Keratinocyte (primary cell): ENCODE measurements around the gene GPC1. TPM values are rescaled to one million over a fixed set of nuclear protein-coding genes. Genes with fewer than 3 reads are reported as not detected.

Experiments used
- DNase-seq: peaks from one replicate; pipeline ENCODE4 v3.0.0-alpha.2; 2011; ENCODE audit warnings: low read depth, missing footprints, low spot score
- FAIRE-seq: peaks from 2 replicates; lab custom pipeline; 2011; peaks lifted over from hg19 to GRCh38; lab: Jason Lieb, UNC
- H2AFZ ChIP-seq: 2 replicates; pipeline ENCODE4 v1.6.0; 2012; ENCODE audit warnings: low read length, control low read depth, inconsistent platforms; ENCODE audit not compliant: control insufficient read depth
- H3K27ac ChIP-seq: 2 replicates; pipeline ENCODE4 v1.5.1; 2011; ENCODE audit warnings: low read length; ENCODE audit not compliant: control insufficient read depth, insufficient read depth
- H3K27me3 ChIP-seq: 3 replicates; pipeline ENCODE4 v1.6.0; 2011; ENCODE audit warnings: low read length; ENCODE audit not compliant: control insufficient read depth, insufficient read depth; ENCODE audit errors: extremely low read depth
- H3K36me3 ChIP-seq, 2 experiments: 2 replicates in 1 of 2; 3 replicates in 1 of 2; pipeline ENCODE4 v1.5.1; 2011; ENCODE audit warnings: low read length in 2 of 2, mild to moderate bottlenecking in 1 of 2; ENCODE audit not compliant: control insufficient read depth in 2 of 2, insufficient read depth in 2 of 2; ENCODE audit errors: extremely low read depth in 1 of 2
- H3K4me1 ChIP-seq: 3 replicates; pipeline ENCODE4 v1.5.1; 2011; ENCODE audit warnings: low read length; ENCODE audit not compliant: control insufficient read depth, insufficient read depth; ENCODE audit errors: extremely low read depth
- H3K4me2 ChIP-seq: 3 replicates; pipeline ENCODE4 v1.6.0; 2011; ENCODE audit warnings: low read depth, low read length; ENCODE audit not compliant: control insufficient read depth, insufficient read depth; ENCODE audit errors: extremely low read depth
- H3K4me3 ChIP-seq, 3 experiments: fragments of 200-600 bp in 1 of 3; sonication (generic) in 1 of 3; 2 replicates in 2 of 3; 3 replicates in 1 of 3; pipeline ENCODE4 v1.5.1; 2011 to 2016; ENCODE audit warnings: low read length in 3 of 3, mild to moderate bottlenecking in 3 of 3, control low read depth in 2 of 3, inconsistent platforms in 1 of 3, low read depth in 1 of 3, mixed read lengths in 1 of 3, mixed run types in 1 of 3, moderate library complexity in 1 of 3; ENCODE audit not compliant: control insufficient read depth in 2 of 3, insufficient read depth in 2 of 3; ENCODE audit errors: extremely low read depth in 1 of 3
- H3K79me2 ChIP-seq: 2 replicates; pipeline ENCODE4 v1.6.0; 2012; ENCODE audit warnings: low read length; ENCODE audit not compliant: control insufficient read depth, insufficient read depth
- H3K9ac ChIP-seq: 3 replicates; pipeline ENCODE4 v1.6.0; 2011; ENCODE audit warnings: low read length; ENCODE audit not compliant: control insufficient read depth, insufficient read depth; ENCODE audit errors: extremely low read depth
- H3K9me1 ChIP-seq: 3 replicates; pipeline ENCODE4 v1.6.0; 2011; ENCODE audit warnings: low read length; ENCODE audit not compliant: control insufficient read depth, insufficient read depth; ENCODE audit errors: extremely low read depth
- H3K9me3 ChIP-seq: 2 replicates; pipeline ENCODE4 v1.5.1; 2012; ENCODE audit warnings: low read depth, low read length; ENCODE audit not compliant: control insufficient read depth
- H4K20me1 ChIP-seq: 3 replicates; pipeline ENCODE4 v1.6.0; 2011; ENCODE audit warnings: low read length; ENCODE audit not compliant: control insufficient read depth, insufficient read depth; ENCODE audit errors: extremely low read depth
- EZH2 ChIP-seq: IDR thresholded peaks from one replicate; pipeline ENCODE4 v1.6.1; 2012; ENCODE audit warnings: inconsistent platforms, mild to moderate bottlenecking, low read length, moderate library complexity
- dilution Hi-C: fragments of 300-500 bp; cut with MboI; formaldehyde crosslinking; loops from one replicate; pipeline ENCODE4 v1.7.0; 2020; ENCODE audit warnings: low sequenced_read_pairs; ENCODE audit not compliant: extremely low pct_ligation_motif_present
- polyA plus RNA-seq, 5 experiments: library from polyadenylated mRNA; depleted of rRNA in 3 of 5; stranded (reverse) in 3 of 5; stranded (forward) in 1 of 5; unstranded in 1 of 5; fragments of >200 nt; gene quantifications; 1 replicate in 1 of 5; 2 replicates in 3 of 5; 3 replicates in 1 of 5; pipeline versions ENCODE4 v1.2.1 to v1.2.3, GENCODE V29; 2011 to 2012; ENCODE audit warnings: missing spikeins in 2 of 5, low read depth in 1 of 5, low replicate concordance in 1 of 5
- TF ChIP-seq, protein P1 (sequence below), 3 experiments: IDR thresholded peaks in 1 of 3; conservative IDR thresholded peaks in 1 of 3; optimal IDR thresholded peaks in 1 of 3; 2 replicates in 2 of 3; 3 replicates in 1 of 3; pipeline versions ENCODE3 to v1.5.1; 2011; ENCODE audit warnings: low read length in 3 of 3, mild to moderate bottlenecking in 3 of 3, moderate library complexity in 2 of 3, control low read depth in 1 of 3, inconsistent platforms in 1 of 3; ENCODE audit not compliant: insufficient read depth in 2 of 3; ENCODE audit errors: extremely low read depth in 1 of 3

Gene GPC1
- polyA plus RNA-seq, 1 donor (not counting 4 experiments of a cell fraction or from before 2014, with no cell fraction given), result 46.6 TPM

GRCh38 chr2:240448387-240449274 is 13.2 kb downstream of the GPC1 start:
- Histone ChIP-seq H3K4me1 (peaks cover 53% of the 10 kb centered on the region), H3K9ac (no peak overlapping the region), H3K4me2 (no peak overlapping the region), H4K20me1 (peaks cover 28% of the 10 kb centered on the region), H3K79me2 (peaks cover 63% of the 10 kb centered on the region), H3K9me1 (peaks cover 3% of the 10 kb centered on the region), H3K9me3 (no peaks in the 10 kb centered on the region), H3K27me3 (no peaks in the 10 kb centered on the region), H2AFZ (no peak overlapping the region), H3K27ac (no peak overlapping the region), H3K4me3 (no peak overlapping the region), H3K36me3 (peaks cover 10 to 12% of the 10 kb centered on the region in 2 experiments)
- dilution Hi-C loops, result no loop called here
- TF ChIP-seq EZH2, result no peak
- TF ChIP-seq, protein P1, sequence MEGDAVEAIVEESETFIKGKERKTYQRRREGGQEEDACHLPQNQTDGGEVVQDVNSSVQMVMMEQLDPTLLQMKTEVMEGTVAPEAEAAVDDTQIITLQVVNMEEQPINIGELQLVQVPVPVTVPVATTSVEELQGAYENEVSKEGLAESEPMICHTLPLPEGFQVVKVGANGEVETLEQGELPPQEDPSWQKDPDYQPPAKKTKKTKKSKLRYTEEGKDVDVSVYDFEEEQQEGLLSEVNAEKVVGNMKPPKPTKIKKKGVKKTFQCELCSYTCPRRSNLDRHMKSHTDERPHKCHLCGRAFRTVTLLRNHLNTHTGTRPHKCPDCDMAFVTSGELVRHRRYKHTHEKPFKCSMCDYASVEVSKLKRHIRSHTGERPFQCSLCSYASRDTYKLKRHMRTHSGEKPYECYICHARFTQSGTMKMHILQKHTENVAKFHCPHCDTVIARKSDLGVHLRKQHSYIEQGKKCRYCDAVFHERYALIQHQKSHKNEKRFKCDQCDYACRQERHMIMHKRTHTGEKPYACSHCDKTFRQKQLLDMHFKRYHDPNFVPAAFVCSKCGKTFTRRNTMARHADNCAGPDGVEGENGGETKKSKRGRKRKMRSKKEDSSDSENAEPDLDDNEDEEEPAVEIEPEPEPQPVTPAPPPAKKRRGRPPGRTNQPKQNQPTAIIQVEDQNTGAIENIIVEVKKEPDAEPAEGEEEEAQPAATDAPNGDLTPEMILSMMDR (optimal IDR thresholded peaks at IDR 0.05 in 1 of 3, IDR thresholded peaks at IDR 0.05 in 1 of 3, conservative IDR thresholded peaks at IDR 0.05 in 1 of 3; ENCODE audit: extremely low read depth in 1 of 3, insufficient read depth in 2 of 3, low read length in 3 of 3), result no peak
- no peak for FAIRE-seq
- DNase-seq, result no peak

DNA sequence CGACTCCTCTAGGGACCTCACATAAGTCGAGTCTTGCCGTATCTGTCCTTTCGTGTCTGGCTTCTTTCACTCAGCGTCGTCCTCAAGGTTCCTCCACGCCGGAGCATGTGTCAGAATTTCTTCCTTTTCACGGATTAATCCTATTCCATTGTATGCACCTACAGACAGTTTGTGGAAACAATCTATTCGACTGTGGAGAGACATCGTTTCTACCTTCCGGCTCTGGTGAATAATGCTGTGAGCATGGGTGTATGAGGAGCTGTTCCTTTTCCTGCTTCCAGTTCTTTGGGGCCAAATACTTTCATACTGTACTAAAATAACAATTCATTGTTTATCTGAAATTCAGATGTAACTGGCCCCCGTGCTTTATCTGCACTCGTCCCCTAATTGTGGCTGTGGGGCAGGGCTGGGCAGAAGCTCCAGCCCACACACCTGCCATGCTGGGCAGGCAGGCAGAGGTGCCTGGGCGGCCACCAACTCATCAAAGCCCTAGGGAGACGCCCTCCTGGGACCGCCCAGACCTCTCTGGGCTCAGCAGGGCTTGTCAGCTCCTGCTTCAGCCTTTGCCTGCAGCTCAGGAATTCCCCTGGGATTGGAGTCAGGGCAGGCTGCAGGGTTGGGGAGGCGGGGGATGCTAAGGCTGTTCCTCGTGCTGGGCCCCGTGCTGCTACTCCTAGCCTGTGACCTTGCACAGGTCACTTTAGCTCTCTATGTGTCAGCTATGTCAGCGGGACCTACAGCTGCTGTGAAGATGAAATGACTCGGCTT is 14.5 kb downstream of the GPC1 start:
- peaks cover 26% of the 10 kb centered on the region for H4K20me1 ChIP-seq
- peaks cover 4 to 5% of the 10 kb centered on the region in 2 experiments for H3K36me3 ChIP-seq
- peak overlapping the region; percentile 84 for H3K27ac ChIP-seq
- no peaks in the 10 kb centered on the region for H3K9me3 ChIP-seq
- H3K79me2 ChIP-seq, result peaks cover 60% of the 10 kb centered on the region
- TF ChIP-seq, protein P1 (optimal IDR thresholded peaks at IDR 0.05 in 1 of 3, IDR thresholded peaks at IDR 0.05 in 1 of 3, conservative IDR thresholded peaks at IDR 0.05 in 1 of 3; ENCODE audit: extremely low read depth in 1 of 3, insufficient read depth in 2 of 3, low read length in 3 of 3), result no peak
- no peak for TF ChIP-seq EZH2
- peak overlapping the region in 1 of 3 experiments; percentile 7 for H3K4me3 ChIP-seq
- no peak overlapping the region for H2AFZ ChIP-seq
- no peak for DNase-seq
- H3K4me2 ChIP-seq, result peak overlapping the region; percentile 59
- H3K4me1 ChIP-seq, result peaks cover 55% of the 10 kb centered on the region
- no peaks in the 10 kb centered on the region for H3K9me1 ChIP-seq
- H3K9ac ChIP-seq, result peak overlapping the region; percentile 57
- dilution Hi-C loops, result no loop called here
- H3K27me3 ChIP-seq, result peaks cover 5% of the 10 kb centered on the region
- FAIRE-seq, result peak; percentile 87
